NCI-H1092 treated with DMSO at 0.1 percent for 48 hours (cell line): ENCODE data around the gene CYP4X1.
"Not testable (repeated sequence)": the region's sequence is repeated elsewhere in the genome, so short reads cannot be mapped to it uniquely, and the experiment has no call there.

Experiments
- DNase-seq: peaks from one replicate; lab custom pipeline; 2025; lab: John Stamatoyannopoulos, UW

Gene CYP4X1, protein sequence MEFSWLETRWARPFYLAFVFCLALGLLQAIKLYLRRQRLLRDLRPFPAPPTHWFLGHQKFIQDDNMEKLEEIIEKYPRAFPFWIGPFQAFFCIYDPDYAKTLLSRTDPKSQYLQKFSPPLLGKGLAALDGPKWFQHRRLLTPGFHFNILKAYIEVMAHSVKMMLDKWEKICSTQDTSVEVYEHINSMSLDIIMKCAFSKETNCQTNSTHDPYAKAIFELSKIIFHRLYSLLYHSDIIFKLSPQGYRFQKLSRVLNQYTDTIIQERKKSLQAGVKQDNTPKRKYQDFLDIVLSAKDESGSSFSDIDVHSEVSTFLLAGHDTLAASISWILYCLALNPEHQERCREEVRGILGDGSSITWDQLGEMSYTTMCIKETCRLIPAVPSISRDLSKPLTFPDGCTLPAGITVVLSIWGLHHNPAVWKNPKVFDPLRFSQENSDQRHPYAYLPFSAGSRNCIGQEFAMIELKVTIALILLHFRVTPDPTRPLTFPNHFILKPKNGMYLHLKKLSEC

DNA sequence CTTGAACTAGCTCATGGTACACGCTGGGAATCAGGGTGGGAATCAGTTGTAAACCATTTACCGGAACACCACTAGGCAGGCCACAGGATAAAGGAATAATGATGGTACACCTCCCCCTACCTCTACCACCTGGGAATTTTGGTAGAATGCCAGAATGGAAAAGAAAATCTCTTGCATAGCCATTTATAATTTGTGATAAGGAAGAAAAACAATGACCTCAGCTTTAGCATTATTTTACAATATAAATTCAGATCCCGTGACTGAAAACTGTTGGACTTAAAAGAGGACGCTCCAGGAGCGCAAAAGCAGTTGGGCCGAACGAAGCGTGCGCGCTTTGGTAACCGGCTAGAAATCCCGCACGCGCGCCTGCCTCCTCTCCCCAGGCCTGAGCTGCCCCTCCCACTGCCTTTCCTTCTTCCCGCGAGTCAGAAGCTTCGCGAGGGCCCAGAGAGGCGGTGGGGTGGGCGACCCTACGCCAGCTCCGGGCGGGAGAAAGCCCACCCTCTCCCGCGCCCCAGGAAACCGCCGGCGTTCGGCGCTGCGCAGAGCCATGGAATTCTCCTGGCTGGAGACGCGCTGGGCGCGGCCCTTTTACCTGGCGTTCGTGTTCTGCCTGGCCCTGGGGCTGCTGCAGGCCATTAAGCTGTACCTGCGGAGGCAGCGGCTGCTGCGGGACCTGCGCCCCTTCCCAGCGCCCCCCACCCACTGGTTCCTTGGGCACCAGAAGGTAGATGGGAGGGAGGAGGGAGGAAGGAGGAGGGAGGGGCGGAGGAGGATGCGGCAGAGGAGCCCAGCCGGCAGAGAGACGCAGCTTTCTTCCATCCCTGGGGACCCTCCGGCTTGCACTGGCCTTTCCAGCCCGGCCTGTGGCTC lies at the start of gene CYP4X1:
TSS of gene CYP4X1 (plus strand) at position 402 of the 873 bp plus-strand sequence. CDS start at position 551, 149 bp downstream.
- no peak for DNase-seq

DNA sequence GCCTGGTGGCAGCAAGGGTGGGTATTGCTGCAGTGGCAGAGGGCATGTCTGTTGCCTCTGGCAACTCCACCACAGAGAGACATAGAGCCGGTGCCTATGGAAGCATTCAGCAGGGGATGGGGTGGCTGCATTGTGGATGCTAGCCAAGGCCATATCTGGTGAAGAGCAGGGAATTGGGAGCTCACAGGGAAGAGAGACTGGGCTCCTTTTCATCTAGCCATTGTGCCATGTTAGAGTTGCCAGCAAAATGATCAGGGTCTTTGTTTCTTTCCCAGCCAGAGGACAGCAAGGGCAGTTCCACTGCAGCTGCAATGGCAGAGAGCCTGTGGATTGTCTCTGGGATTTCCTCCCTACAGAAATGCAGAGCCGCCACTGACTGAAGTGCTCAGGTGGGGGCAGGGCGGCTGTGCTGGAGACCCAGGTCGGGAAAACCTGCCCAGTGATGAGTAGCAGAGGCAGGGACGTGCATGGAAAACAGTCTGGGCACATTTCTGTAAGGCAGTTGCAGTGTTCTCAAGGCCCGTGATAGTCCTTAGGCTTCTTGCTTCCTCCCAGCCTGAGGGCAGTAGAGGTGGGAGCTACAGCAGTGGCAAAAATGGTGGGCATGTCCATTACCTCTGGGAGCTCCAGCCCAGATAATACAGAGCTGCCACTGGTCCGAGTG lies 40.2 kb upstream of the CYP4X1 start:
- no peak for DNase-seq

DNA sequence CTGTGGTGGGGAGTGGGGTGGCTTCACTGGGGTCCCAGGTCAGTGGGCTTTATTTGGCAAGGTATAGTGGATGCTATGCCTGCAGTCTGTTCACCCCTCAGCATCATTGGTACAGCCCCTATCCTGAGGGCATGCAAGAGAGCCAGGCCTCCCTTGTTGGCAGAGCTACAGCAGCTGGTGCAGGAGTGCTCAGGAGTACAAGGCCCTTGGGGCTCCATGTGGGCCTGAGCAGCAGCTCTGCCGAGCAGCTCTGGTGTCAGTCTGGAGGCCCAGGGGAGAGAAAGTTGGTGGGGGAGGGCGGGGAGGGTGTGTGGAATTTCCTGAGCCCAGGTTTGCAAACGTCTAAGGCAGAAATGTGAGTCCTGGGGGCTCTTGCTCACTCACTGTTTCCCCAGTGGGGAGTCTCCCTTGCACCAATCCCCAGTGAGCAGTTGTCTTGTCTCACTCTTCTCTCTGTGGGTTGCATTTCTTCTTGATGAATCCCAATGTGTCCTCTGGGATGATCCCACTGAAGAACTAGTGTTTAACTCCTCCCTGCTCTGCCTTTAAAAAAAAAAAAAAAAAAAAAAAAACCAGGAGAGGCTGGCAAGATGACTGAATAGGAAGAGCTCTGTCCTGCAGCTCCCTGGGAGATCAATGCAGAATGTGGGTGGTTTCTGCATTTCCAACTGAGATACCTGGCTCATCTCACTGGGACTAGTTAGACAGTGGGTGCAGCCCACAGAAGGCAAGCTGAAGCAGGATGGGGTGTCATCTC lies 39.5 kb upstream of the CYP4X1 start:
- no peak for DNase-seq

DNA sequence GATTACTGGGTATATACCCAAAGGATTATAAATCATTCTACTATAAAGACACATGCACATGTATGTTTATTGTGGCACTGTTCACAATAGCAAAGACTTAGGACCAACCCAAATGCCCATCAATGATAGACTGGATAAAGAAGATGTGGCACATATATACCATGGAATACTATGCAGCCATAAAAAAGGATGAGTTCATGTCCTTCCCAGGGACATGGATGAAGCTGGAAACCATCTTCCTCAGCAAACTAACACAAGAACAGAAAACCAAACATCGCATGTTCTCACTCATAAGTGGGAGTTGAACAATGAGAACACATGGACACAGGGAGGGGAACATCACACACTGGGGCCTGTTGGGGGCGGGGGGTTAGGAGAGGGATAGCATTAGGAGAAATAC lies 32.9 kb upstream of the CYP4X1 start:
- not testable (repeated sequence) for DNase-seq

GRCh38 chr1:46991083-46991923 lies 32.2 kb upstream of the CYP4X1 start:
- DNase-seq: no peak

- DNase-seq: no peak
Observed at GRCh38 chr1:46996659-46997281, 26.7 kb upstream of the CYP4X1 start.

DNA sequence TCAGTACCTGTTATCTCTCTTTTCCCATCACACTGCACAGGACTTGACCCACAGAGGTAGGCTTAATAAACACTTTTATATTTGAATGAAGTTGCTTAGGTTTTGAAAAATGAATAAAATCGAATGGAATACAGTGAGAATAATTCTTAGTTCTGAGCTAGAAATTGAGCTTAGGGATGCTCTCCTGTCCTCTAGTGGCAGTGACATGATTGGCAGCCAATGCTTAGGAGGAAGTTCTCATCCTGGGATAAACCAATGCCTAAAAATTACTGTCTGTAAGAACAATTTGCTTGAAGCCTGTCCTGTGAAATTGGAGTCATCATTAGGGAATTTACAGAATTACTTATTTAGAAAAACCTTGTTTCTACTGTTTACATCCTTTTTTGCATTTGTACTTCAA lies 21.3 kb upstream of the CYP4X1 start:
- no peak for DNase-seq

GRCh38 chr1:47003896-47004403 lies 19.5 kb upstream of the CYP4X1 start:
- no peak for DNase-seq

DNA sequence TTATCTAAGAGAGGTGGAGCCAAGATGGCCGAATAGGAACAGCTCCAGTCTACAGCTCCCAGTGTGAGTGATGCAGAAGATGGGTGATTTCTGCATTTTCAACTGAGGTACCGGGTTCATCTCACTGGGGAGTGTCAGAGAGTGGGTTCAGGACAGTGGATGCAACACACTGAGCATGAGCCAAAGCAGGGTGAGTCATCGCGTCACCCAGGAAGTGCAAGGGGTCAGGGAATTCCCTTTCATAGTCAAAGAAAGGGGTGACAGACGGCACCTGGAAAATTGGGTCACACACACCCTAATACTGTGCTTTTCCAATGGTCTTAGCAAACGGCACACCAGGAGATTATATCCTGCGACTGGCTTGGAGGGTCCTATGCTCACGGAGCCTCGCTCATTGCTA lies 17.0 kb upstream of the CYP4X1 start:
- not testable (repeated sequence) for DNase-seq

GRCh38 chr1:47013293-47013692 lies 10.2 kb upstream of the CYP4X1 start:
- DNase-seq: no peak

- no peak for DNase-seq
Observed at GRCh38 chr1:47021070-47021469, 2.4 kb upstream of the CYP4X1 start.

DNA sequence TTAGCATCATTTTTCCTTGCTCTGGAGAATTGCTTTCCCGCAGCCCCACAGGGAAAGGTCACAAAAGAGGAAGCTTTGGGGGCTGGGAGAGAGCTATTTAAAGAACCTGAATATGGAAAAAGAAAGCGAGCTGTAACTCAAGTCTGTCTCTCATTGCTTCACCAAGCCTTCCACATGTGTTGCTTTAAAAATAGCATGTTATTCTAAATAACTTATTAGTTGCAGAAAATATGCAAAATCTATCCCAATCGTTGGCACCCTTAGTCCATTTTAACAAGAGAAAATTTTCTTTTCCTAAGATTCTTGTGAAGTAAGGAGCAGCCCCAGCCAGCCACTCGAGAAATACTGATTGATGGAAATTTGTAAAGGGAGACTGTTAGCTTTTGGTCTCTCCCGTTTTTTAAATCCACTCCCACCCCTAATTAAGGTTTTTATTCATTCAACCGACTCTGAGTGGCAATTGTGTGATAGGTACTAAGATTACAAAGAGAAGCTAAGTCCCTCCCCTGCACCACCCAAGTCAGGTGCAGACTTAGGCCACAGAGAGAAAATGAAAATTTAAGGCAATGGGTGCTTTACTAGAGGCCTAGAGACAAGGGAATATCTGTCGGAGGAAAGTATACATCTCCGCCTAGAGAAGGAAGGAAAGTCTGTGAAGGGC lies 802 bp downstream of the CYP4X1 start:
- DNase-seq: no peak

DNA sequence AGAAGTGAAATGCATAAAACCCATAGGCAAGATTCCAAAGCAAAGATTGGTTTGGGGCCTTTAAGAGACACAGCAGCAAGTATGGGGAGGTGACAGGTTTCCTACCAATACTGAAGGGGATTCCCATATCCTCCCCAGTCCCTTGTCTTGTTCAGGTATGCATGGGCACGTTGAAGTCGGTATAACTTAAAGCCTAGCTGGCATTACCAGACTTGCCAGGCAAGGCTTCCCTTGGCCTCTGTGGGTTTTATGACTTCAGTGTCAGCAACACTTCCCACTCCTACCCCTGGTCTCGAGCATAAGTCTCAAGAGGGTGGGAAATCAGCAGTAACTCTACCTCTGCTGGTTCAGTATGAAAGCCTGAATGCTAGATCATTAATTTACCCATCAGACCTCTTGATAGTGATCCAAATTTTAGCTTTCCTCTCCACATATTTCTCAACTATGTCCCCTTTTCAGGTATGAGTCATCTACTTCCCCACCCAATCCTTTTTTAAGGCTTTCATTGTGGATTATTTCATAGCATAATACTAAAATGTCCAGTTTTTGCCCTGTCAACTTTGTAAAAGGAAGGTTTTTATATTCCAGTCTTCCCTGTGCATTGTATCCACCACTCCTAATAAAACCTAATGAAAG lies 6.8 kb downstream of the CYP4X1 start:
- DNase-seq: no peak

DNA sequence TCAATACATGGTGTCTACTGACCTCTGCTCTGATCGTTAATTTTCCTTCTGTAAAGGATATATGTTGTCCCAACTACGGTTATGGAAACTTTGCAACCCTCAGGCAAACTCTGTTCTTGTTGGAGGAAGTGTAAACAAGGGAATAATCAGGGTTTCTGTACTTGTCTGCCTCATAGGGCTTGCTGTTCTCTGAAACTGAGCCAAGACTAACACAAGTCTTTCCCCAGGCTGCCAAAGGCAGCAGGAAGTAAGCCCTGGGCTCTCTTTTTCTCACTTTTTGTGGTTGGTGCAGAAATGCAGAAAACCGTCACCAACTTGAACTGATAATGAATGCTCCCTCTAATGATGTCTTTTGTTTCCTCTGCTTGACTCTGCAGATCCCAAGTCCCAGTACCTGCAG lies 7.6 kb downstream of the CYP4X1 start:
- DNase-seq: no peak

DNA sequence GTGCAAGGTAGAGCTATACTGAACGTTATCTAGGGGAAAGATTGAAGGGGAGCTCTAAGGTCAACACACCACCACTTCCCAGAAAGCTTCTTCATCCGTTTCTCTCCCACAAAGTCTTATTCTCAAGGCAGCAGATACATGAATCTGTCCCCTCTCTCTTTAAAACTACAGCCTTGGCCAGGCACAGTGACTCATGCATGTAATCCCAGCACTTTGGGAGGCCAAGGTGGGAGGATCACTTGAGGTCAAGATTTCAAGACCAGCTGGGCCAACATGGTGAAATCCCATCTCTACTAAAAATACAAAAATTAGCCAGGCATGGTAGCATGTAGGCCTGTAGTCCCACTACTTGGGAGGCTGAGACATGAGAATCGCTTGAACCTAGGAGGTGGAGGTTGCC lies 8.1 kb downstream of the CYP4X1 start:
- DNase-seq: no peak

DNA sequence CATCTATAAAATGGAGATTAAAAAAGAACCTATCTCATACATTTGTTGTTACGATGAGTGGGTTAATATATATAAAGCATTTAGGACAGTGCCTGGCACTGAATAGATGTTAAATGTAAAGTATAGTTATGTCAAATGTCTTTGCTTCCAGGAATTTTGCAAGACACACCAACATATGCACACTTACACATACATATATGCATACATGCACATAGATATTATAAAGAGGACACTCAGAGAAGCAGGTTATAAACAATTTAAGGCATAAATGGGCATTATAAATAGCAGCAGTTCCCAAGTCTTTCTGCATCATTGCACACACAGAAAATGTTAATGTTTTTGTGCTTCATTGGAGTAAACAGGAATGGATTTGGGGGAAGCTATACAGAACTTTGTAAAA lies 13.3 kb downstream of the CYP4X1 start:
- DNase-seq: no peak

GRCh38 chr1:47059376-47059775 lies 35.9 kb downstream of the CYP4X1 start:
- DNase-seq: no peak

DNA sequence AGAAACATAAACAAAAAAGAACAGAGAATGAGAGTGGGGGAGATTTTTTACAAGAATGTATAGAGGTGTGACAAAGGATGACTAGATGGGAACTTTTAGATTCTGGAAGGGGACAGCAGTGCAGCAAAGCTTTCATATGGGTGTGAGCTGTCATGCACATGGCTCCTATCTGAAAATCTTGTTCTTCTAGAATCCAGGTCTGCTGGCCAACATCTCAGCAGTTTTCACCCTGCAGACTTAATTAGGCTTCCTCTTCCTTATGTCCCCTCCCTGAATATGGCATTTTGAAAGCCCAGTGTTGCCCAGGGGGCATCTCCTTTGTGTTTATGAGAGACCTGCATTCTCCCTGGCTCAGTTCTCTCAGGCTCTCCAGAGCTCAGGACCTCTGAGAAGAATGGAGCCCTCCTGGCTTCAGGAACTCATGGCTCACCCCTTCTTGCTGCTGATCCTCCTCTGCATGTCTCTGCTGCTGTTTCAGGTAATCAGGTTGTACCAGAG lies 43.7 kb downstream of the CYP4X1 start, which contains the start of gene CYP4Z1:
TSS of gene CYP4Z1 (plus strand) at position 135 of the 498 bp plus-strand sequence. CDS start at position 395, 260 bp downstream.
- no peak for DNase-seq

- not testable (repeated sequence) for DNase-seq
Observed at GRCh38 chr1:47069080-47069479, 45.6 kb downstream of the CYP4X1 start.
